ENCODE data around the gene KCNQ1.

- TF ChIP-seq CTCF (IDR thresholded peaks at IDR 0.05) (no peak), POLR2AphosphoS5 (IDR thresholded peaks at IDR 0.05) (no peak)
These were observed 445.9 kb downstream of the KCNQ1 start for GRCh38 chr11:2890466-2891294.
